EL (cell line): ENCODE measurements around the gene ALPP.
A peak's percentile ranks its signal among the peaks of the same experiment; 100 is the strongest.
"Not testable (repeated sequence)": the region's sequence is repeated elsewhere in the genome, so short reads cannot be mapped to it uniquely, and the experiment has no call there.

ENCODE experiments used
- DNase-seq: peaks from one replicate; pipeline ENCODE4 v3.0.0-alpha.2; 2016

ALPP gene

DNA sequence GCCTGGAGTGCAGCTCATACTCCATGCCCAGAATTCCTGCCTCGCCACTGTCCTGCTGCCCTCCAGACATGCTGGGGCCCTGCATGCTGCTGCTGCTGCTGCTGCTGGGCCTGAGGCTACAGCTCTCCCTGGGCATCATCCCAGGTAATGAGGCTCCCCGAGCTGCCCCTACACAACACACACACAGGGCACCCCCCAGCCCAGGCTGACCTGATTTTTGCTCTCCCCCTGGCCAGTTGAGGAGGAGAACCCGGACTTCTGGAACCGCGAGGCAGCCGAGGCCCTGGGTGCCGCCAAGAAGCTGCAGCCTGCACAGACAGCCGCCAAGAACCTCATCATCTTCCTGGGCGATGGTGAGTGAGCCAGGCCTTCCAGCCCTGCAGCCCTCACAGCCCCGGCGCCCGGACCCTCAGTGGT is at the start of gene ALPP:
Gene ALPP, plus strand, starts transcription at position 17 of the 417 bp plus-strand sequence. Its CDS starts 52 bp downstream, at position 69.
- not testable (repeated sequence) for DNase-seq

DNA sequence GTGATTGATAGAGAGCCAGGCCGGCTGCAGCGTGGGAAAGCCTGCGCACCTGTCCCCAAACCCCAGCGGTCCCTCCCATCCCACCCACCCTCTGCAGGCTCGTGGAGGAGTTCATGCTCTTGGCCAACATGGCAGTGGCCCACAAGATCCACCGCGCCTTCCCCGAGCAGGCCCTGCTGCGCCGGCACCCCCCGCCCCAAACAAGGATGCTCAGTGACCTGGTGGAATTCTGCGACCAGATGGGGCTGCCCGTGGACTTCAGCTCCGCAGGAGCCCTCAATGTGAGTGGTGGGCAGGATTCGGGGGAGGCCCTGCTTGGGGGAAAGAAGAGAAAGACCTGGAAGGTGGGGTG is 48.9 kb upstream of the ALPP start:
- DNase-seq: no peak

- DNase-seq: no peak
Observed at GRCh38 chr2:232330068-232330999, 48.2 kb upstream of the ALPP start.

- DNase-seq: not testable (repeated sequence)
Observed at GRCh38 chr2:232331061-232331460, 47.5 kb upstream of the ALPP start.

GRCh38 chr2:232331641-232332040 is 46.9 kb upstream of the ALPP start:
- DNase-seq: not testable (repeated sequence)

- DNase-seq: not testable (repeated sequence)
Observed at GRCh38 chr2:232332244-232332939, 46.2 kb upstream of the ALPP start.

GRCh38 chr2:232332940-232333259 is 45.7 kb upstream of the ALPP start:
- no peak for DNase-seq

DNA sequence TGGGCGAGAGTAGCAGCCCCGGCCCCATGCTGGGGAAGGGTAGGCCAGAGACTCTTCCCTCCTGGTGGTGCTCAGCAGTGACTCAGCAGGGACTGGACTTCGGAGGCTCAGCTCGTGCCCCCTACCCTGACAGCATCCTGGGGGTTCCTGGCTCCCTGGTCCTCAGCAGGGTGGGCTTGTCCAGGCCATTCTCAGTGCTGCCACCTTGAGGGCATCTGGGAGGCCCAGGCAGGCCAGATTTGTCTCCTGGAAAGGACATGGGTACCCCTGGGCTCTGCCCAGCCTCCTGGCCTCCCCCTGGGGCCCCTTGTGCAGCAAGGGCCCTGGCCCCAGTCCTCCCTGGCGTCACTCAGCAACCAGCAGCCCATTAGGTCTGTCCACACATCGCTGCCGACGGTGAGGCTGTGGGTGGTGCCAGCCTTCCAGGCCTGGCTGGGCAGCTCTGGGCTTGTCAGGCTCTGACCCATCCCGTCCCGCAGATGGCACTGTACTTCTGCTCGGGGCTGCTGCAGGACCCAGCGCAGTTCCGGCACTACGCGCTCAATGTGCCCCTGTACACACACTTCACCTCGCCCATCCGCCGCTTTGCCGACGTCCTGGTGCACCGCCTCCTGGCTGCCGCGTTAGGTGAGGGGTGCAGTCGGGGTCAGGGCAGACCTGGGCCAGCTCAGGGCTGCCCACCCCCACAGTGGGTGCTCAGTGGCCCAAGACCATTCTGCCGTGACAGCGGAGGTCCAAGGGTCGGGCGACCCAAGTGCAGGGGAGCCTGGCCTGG is 45.0 kb upstream of the ALPP start:
- peak; percentile 13 for DNase-seq

GRCh38 chr2:232334136-232334884 is 44.2 kb upstream of the ALPP start:
- DNase-seq: not testable (repeated sequence)

GRCh38 chr2:232334885-232335205 is 43.7 kb upstream of the ALPP start:
- DNase-seq: not testable (repeated sequence)

DNA sequence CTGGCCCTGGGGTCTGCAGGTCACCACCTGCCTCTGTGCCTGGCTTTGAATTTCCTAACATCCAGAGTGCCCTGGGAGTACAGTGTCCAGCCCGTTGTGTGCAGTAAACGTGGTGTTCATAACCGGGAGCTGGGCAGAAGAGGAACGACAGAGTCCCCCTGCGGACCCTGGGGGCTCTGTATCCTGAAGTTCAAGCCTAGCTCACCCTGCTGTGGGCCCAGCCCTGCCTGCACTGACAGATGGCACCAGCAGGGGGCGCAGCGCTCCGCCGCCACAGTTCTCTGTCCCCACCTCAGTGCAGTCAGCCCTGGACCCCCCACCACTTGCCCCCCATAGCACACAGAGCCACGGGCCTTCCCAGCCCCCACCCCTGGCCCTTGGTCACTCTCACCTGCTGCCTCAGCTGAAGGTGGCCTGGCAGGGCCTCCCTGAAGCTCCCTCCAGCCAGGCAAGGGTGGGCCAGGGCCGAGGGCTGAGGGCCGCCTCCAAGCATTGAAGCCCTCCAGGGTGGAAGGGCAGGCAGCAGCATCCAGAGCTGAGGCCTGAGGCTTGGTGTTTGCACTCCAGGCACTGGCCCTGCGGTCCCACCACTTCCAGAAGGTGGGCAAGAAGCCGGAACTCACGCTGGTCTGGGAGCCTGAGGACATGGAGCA is 43.2 kb upstream of the ALPP start:
- DNase-seq: not testable (repeated sequence)

- DNase-seq: no peak
Observed at GRCh38 chr2:232335859-232336215, 42.7 kb upstream of the ALPP start.

- DNase-seq: no peak
Observed at GRCh38 chr2:232336241-232336736, 42.3 kb upstream of the ALPP start.

DNA sequence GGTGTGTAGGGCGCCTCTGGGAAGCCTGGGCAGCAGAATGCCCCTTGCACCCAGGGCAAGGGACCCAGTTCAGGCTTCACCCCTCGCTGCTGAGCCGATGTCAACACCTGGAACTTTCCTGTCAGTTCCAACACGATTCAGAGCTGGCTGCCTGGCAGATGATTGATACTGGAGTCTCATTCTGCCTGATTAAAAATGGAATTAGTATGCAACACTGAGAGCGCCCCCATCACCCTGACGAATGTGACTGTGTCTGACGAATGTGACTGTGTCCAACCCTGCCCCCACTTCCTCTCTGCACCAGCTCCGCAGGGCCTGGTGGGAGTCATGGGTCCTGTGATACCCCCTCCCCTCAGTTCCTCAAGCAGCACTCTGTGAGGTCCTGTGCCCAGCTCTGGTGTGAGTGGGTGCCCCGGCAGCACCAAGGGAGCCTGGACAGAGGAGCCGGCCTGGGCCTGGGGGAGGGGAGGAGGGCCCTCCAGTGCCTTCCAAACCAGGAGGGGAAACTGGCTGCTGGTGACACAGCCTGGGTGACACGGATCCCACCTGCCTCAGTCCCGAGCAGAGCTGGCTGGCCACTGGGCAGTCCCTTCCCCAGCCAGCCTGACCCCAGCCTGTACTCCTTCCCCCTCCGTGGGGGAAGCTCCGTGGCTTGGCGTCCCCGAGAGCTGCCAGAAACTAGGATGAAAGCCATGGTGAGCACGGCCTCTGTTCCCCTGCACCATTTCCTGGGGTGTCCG is 41.4 kb upstream of the ALPP start:
- DNase-seq: no peak

DNA sequence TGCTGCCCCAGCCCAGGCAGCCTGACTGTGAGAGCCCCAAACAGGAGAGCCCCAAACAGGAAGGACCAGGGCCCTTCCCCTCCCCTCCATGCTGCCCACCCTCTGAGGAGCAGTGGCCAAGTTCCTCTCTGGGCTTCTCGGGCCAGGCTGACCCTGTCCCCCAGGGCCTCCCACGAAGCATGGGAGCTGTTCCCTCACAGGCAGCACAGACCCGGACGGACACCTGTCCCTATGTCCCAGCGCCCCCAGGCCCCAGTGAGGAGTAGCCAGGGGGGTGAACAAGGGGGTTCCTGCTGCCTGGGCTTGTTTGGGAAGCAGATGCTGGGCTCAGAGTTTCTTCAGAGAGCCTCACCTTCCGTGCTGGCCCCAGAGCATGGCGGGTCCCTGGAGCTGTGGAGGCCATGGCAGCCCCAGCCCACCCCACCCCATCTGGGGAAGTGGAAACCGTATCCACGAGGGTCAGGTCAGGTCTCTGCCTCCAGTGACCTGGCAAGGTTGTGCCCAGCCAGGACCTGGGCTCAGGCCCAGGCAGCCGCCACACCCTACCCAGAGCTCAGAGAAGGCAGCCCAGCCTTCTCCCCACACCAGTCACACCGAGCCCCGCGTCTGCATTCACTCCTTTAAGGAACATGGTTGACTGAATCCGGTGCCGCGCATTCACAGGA is 40.3 kb upstream of the ALPP start:
- DNase-seq: not testable (repeated sequence)

GRCh38 chr2:232338759-232339106 is 39.8 kb upstream of the ALPP start:
- no peak for DNase-seq

GRCh38 chr2:232339121-232340081 is 39.1 kb upstream of the ALPP start:
- no peak for DNase-seq

GRCh38 chr2:232340171-232340935 is 38.2 kb upstream of the ALPP start:
- DNase-seq: no peak
